ENCODE results near the gene GPR37. TPM values are rescaled to one million over a fixed set of nuclear protein-coding genes. Genes with fewer than 3 reads are reported as not detected.
A peak's percentile ranks its signal among the peaks of the same experiment; 100 is the strongest.

GPR37 gene, protein sequence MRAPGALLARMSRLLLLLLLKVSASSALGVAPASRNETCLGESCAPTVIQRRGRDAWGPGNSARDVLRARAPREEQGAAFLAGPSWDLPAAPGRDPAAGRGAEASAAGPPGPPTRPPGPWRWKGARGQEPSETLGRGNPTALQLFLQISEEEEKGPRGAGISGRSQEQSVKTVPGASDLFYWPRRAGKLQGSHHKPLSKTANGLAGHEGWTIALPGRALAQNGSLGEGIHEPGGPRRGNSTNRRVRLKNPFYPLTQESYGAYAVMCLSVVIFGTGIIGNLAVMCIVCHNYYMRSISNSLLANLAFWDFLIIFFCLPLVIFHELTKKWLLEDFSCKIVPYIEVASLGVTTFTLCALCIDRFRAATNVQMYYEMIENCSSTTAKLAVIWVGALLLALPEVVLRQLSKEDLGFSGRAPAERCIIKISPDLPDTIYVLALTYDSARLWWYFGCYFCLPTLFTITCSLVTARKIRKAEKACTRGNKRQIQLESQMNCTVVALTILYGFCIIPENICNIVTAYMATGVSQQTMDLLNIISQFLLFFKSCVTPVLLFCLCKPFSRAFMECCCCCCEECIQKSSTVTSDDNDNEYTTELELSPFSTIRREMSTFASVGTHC
- 7.5 and 7.9 TPM in 2 replicates for total RNA-seq (2022)
- Bru-seq, nascent RNA: percentile 53 among the genes with signal in this experiment
- BruChase-seq, experiment 1, labeled RNA remaining after a 6-hour chase: percentile 49 among the genes with signal in this experiment
- BruChase-seq, experiment 2, labeled RNA remaining after a 2-hour chase: percentile 51 among the genes with signal in this experiment
- long read RNA-seq, transcript GPR37-201 (2 exons, 3,021 nt): major isoform, 7 of 7 reads
- long read RNA-seq, partial matches to known transcripts: 0 of 7 reads
- long read RNA-seq, other reads (novel, unspliced or antisense): 0 of 7 reads

DNA sequence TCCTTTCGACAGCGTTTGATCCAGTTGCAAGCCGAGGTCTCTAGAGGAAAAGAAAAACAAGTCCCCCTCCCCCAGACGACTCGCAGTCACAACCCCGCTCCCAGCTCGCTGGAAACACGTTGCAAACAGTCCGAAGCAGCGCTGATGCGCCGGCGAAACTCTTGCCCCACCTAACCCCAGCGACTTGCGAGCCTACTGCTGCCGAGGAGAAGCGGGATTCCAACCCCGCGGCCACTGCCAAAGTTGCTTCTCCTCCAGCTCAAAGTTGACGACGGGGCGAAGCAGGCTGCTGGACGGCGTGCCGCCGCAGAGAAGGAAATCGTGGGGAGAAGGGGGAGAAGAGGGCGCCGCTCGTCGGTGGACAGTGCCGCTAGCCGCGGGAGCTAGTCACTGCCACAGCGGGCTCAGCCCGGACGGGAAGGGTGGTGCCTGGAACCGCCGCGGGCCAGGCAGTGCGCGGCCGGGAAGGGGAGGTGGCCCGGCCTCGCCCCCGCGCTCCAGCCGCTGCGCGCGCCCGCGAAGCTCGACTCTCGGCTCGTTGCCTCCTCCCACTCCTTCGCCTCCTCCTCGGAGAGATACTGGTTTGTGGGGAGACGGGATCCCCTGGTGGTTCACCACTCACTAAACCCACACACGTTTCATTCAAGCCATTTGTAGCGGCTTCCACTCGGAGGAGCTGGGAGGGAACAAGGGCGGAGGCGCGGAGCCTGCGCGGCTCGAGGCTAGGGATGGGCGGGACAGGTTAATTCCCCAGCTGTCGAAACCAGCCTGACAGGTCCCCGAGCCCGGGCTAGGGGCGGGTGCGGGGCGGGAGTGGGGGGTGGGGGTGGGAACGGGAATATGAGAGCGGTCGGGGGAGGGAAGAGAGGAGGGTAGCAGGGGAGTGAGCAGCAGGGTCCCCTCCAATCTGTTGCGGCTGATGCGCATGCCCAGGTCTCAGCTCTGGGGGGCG lies at the start of gene GPR37:
TSS of gene GPR37 (minus strand) at position 392 of the 952 bp plus-strand sequence. CDS start 816 bp downstream, outside the sequence.
- no TSS peak for BruUV-seq (replicated peaks)
- Mint-ChIP-seq H3K4me1 (ENCODE audit: low read depth, unreplicated experiment) (peaks cover 15% of the 10 kb centered on the region), H3K36me3 (ENCODE audit: insufficient read depth, unreplicated experiment) (peaks cover 29% of the 10 kb centered on the region), H3K4me3 (ENCODE audit: low read depth, unreplicated experiment) (peak within 1 kb of the TSS; percentile 80), H3K27me3 (ENCODE audit: unreplicated experiment) (no peaks in the 10 kb centered on the region), H3K9me3 (ENCODE audit: low read depth, unreplicated experiment) (no peaks in the 10 kb centered on the region), H3K27ac (ENCODE audit: unreplicated experiment) (peak within 1 kb of the TSS; percentile 15)
- CTCF ChIA-PET: interaction anchor here (0.5 to 2.5 kb wide), 9 partner anchors 13 to 1272 kb away, joined by 3 to 13 read pairs (median 3); no protein-coding TSS in a partner anchor
- intact Hi-C loops (cut with micrococcal nuclease; ENCODE audit: unreplicated experiment): loop anchor here (5.0 kb wide), 3 partner anchors 103 to 593 kb away; no protein-coding TSS in a partner anchor
- TF ChIP-seq, protein P1, sequence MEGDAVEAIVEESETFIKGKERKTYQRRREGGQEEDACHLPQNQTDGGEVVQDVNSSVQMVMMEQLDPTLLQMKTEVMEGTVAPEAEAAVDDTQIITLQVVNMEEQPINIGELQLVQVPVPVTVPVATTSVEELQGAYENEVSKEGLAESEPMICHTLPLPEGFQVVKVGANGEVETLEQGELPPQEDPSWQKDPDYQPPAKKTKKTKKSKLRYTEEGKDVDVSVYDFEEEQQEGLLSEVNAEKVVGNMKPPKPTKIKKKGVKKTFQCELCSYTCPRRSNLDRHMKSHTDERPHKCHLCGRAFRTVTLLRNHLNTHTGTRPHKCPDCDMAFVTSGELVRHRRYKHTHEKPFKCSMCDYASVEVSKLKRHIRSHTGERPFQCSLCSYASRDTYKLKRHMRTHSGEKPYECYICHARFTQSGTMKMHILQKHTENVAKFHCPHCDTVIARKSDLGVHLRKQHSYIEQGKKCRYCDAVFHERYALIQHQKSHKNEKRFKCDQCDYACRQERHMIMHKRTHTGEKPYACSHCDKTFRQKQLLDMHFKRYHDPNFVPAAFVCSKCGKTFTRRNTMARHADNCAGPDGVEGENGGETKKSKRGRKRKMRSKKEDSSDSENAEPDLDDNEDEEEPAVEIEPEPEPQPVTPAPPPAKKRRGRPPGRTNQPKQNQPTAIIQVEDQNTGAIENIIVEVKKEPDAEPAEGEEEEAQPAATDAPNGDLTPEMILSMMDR (IDR thresholded peaks at IDR 0.05; ENCODE audit: unreplicated experiment): peak; percentile 9
- DNase-seq: peak; percentile 85

DNA sequence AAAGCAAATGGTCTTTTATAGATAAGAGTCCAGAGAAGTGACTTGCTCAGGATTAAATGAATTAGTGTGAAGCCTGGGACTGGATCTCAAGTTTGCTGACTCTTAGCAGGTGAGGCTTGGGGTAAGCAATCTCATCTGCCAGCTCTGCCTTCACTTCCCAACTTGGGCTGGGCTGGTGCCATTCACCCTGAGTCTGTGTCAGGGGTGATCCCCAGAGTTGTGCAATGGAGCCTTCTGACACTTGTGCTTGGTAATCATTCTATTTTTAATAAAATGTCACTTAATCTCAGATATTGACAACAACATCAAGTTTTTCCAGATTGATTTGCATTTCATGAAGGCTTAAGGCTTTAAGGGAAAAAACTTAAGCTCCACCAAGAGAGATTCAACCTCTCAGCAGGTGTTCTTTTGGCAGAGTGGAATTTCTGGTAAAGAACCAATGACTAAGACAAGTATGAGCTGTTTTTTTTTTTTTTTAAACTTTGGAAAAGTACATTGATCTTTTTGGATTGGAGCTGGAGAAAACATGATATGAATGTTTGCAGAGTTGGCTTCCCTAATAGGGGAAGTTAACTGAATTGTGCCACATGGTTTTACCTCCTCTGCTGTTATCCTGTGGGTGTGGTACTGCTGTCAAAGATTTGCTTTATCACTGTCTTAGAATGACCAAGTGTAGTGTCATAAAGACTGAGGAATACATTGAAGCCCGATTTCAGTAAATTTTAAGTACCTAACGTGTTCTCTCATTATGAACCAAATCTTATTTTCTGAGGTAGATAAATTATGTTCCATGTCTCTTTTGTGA lies 48.6 kb upstream of the GPR37 start:
- intact Hi-C loops (cut with micrococcal nuclease; ENCODE audit: unreplicated experiment): no loop called here
- Mint-ChIP-seq H3K4me1 (ENCODE audit: low read depth, unreplicated experiment) (no peaks in the 10 kb centered on the region), H3K27me3 (ENCODE audit: unreplicated experiment) (no peaks in the 10 kb centered on the region), H3K4me3 (ENCODE audit: low read depth, unreplicated experiment) (no peak overlapping the region), H3K9me3 (ENCODE audit: low read depth, unreplicated experiment) (no peaks in the 10 kb centered on the region), H3K36me3 (ENCODE audit: insufficient read depth, unreplicated experiment) (no peaks in the 10 kb centered on the region), H3K27ac (ENCODE audit: unreplicated experiment) (no peak overlapping the region)
- no TSS peak for BruUV-seq (replicated peaks)
- TF ChIP-seq, protein P1 (IDR thresholded peaks at IDR 0.05; ENCODE audit: unreplicated experiment): no peak
- CTCF ChIA-PET: no interaction called here
- DNase-seq: no peak

DNA sequence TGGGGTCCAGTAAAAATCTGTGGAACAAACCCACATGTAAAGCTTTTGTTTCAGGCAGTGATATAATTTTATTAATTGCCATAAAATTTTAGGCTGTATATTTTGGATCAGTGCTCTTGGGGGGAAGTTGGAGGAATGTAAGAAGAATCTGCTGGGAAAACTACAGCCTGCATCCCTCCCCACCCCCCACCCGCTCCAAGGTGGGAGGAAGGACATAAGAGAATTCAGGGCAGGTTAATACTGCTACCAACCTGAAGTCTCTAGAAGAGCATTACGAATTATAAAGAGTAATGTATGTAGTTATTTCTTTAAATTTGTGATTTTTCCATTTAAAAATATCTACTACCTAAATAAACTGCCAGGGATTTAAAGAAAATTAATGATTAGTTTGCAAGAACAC lies 47.2 kb upstream of the GPR37 start:
- no peak for DNase-seq
- Mint-ChIP-seq H3K9me3 (ENCODE audit: low read depth, unreplicated experiment) (no peaks in the 10 kb centered on the region), H3K4me3 (ENCODE audit: low read depth, unreplicated experiment) (no peak overlapping the region), H3K4me1 (ENCODE audit: low read depth, unreplicated experiment) (no peaks in the 10 kb centered on the region), H3K36me3 (ENCODE audit: insufficient read depth, unreplicated experiment) (no peaks in the 10 kb centered on the region), H3K27me3 (ENCODE audit: unreplicated experiment) (no peaks in the 10 kb centered on the region), H3K27ac (ENCODE audit: unreplicated experiment) (no peak overlapping the region)
- CTCF ChIA-PET: no interaction called here
- intact Hi-C loops (cut with micrococcal nuclease; ENCODE audit: unreplicated experiment): no loop called here
- TF ChIP-seq, protein P1 (IDR thresholded peaks at IDR 0.05; ENCODE audit: unreplicated experiment): no peak
- no TSS peak for BruUV-seq (replicated peaks)
